Ecto neural progenitor cell (in vitro differentiated cells): ENCODE measurements around the gene LPCAT2.

ENCODE experiments used
- DNase-seq: peaks from one replicate; pipeline ENCODE4 v3.0.0-alpha.2; 2018; ENCODE audit warnings: low spot score

Gene LPCAT2

GRCh38 chr16:55503726-55504550 lies 4.9 kb upstream of the LPCAT2 start:
- DNase-seq, result no peak

GRCh38 chr16:55505333-55506015 lies 3.4 kb upstream of the LPCAT2 start:
- DNase-seq, result no peak

DNA sequence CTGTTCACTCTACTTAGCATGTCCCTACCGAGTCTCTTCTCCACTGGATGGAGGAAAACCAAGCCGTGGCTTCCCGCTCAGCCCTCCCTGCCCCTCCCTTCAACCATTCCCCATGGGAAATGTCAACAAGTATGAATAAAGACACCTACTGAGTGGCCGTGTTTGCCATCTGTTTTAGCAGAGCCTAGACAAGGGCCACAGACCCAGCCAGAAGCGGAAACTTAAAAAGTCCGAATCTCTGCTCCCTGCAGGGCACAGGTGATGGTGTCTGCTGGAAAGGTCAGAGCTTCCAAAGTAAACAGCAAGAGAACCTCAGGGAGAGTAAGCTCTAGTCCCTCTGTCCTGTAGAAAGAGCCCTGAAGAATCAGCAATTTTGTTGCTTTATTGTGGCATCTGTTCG lies 2.8 kb upstream of the LPCAT2 start:
- DNase-seq, result no peak

GRCh38 chr16:55506708-55507107 lies 2.2 kb upstream of the LPCAT2 start:
- DNase-seq, result no peak

DNA sequence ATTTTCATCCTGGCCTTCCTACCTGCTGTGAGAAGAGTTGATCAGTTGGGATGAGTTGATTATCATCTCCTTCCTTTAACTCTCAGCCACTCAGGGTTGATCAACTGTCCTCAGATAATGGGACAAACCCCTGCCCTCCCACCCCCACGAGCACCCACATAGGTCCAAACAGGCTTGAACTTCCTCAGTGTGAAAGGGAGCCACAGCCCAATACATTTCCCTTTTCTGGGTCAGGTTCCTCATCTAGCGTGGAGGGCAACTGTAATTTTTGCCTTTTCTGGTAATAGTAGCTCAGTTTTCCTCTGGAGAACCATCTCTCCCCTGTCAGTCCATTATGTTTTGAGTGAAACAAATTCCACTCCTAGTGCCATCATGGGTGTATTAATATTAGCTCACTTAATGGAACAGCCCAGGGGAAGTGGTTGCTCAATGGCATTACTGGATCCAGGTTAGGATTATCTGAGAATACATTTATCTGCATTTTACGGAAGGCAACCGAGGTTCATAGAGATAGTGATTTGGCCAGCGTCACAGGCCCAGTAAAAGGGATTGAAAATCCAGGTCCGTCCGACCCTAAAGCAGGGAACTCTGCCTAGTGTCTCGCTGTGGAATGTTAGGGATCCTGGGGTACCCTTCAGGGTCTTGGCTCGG lies 476 bp upstream of the LPCAT2 start:
- DNase-seq, result no peak

DNA sequence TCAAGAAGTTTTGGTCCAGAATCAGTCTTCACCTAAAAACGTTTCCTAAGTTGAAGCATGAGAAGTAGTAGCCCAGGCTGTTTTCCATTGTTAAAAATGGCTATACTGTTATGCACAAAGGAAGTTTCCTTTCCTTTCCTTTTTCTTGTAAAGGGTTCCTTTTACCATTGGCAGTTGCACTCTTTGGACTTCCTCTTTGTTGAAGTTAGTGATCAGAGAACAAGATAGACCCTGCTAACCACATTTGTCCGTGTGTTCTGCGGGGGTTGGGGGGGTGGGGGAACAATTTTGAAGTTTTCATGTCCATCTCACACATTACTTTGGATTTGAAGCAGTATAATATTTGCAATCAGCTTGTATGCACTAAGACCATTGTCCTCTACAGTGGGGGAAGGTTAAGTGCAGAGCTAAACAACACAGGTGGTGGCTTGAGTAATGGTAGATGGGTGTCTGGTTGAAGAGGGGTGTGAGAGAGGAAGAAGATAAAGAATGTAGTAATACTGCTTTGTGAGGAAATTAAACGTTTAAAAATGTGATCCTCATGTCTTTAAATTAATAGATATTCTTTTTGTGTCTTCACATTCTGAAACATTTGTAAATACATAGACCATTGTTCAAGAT lies 1.4 kb downstream of the LPCAT2 start:
- no peak for DNase-seq

DNA sequence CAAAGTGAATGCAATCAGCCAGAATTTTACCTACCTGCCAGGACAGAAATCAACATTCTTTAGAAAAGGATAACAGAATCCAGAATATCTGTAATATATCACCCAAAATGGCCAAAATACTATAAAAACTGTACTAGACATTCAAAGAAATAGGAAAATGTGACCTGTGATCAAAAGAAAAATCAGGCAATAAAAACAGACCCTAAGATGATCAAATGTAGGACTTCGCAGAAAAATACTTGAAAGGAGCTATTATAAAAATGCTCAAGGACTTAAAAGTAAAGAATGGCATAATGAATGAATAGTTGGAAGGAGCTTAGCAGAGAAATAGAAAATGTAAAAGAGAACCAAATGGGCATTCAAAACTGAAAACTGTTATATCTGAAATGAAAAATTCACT lies 4.1 kb downstream of the LPCAT2 start:
- DNase-seq, result no peak

- DNase-seq, result no peak
Observed at GRCh38 chr16:55513616-55514015, 4.7 kb downstream of the LPCAT2 start.

DNA sequence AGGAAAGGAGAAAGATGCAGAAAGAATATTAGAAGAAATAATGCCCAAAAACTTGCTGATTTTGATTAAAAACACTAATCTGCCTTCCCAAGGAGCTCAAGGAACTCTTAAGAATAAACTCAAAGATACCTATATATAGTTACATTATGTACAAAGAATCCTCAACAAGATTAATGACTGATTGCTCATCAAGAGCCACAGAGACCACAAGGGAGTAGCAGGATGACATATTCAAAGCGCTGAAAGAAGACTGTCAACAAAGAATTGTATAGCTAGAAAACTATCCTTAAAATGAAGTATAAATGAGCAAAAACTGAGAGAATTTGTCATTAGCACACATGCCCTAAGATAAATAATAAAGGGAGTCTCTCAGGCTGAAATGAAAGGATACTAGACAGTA lies 6.2 kb downstream of the LPCAT2 start:
- DNase-seq, result no peak

DNA sequence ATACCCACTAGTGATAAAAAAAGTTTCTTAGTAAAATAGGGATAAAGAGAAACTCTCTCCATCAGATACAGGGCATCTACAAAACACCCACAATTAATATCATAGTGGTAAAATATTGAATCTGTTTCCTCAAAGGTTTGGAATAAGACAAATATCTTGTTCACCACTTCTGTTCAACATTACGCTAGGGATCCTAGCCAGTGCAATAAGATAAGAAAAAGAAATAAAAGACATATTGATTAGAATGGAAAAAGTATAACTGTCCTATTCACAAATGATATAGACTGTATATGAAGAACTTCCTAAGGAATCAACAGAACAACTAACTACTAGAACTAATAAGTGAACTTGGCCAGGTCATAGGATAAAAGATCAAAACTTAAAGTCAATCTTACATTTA lies 12.9 kb downstream of the LPCAT2 start:
- DNase-seq, result no peak

GRCh38 chr16:55526441-55526840 lies 17.6 kb downstream of the LPCAT2 start:
- no peak for DNase-seq

DNA sequence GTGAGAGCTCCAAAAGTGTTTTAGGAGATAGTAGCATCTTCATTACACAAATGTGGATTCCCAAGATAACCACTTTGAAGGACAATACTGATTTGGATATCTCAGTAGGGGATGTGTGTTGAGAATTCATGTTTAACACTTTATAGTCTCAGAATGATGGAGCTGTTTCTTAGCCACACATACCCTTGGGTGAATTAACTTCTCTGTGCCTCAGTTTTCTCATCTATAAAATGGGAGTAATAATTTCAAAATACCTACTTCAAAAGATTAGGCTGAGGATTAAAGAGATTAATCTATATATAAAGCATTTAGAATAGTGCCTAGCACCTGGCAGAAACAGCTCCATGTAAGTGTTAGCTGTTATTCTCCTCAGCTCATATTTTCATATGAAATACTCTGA lies 19.0 kb downstream of the LPCAT2 start:
- no peak for DNase-seq

- no peak for DNase-seq
Observed at GRCh38 chr16:55529018-55529417, 20.1 kb downstream of the LPCAT2 start.

- DNase-seq, result no peak
Observed at GRCh38 chr16:55530316-55530856, 21.5 kb downstream of the LPCAT2 start.

GRCh38 chr16:55532227-55532626 lies 23.4 kb downstream of the LPCAT2 start:
- DNase-seq, result no peak

- DNase-seq, result no peak
Observed at GRCh38 chr16:55534756-55535155, 25.9 kb downstream of the LPCAT2 start.

GRCh38 chr16:55539049-55539448 lies 30.2 kb downstream of the LPCAT2 start:
- no peak for DNase-seq

GRCh38 chr16:55539488-55539887 lies 30.6 kb downstream of the LPCAT2 start:
- DNase-seq, result no peak

DNA sequence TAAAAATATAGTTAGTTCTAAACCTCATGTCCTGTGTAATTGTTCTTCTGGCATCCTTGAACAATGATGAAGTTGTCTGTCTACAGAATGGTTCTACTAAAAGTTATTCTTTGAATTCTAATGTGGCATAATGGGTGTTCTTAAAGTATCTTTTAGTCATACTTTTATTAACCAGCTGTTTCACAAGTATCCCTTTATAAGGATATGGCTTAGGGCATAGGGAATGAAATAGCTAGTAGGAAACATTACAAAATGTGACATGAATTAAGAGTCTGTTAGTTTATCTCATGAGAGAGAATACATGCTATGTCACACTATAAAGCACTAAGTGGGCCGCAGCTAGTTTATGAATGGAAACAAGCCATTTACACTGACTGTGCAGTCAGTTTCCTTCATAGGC lies 31.3 kb downstream of the LPCAT2 start:
- DNase-seq, result no peak

DNA sequence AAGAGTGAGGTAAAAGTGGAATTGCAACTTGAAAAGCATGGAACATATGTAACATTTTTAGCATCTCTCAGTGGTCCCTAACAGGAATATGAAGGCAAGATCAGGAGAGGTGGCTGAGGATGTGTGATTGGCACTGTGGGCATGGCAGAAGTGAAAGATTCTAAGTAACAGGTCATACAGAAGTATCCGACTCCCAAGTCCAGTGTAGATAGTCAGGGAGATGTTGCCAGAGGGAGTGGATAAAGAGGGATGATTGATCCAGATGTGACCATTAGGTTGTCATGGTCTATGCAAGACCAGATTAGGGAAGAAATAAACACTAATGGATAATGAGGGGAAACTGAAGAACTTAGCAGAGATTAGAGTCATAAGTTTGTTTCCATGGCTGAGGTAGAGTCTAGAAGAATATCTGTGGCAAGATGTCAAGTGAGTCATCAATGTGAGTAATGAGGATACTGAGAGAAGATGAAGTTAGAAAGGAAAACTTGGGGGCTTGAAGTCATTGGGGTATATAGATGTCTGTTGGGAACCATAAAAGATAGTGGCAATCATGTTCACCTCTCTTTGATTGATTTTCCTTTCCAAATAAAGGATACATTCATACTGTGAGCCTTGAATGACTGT lies 33.7 kb downstream of the LPCAT2 start:
- no peak for DNase-seq

- no peak for DNase-seq
Observed at GRCh38 chr16:55543472-55543871, 34.6 kb downstream of the LPCAT2 start.

DNA sequence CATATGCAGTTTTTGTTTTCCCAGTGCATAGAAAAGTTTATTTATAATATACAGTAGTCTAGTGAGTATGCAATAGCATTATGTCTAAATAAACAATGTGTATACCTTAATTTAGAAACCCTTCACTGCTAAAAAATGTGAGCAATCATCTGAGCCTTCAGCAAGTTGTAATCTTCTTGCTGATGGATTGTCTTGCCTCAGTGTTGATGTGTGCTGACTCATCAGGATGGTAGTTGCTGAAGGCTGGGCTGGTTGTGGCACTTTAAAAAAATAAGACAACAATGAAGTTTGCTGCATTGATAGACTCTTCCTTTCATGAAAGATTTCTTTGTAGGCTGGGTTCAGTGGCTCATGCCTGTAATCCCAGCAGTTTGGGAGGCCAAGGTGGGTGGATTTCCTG lies 43.7 kb downstream of the LPCAT2 start:
- DNase-seq, result no peak
